Smooth muscle cell (in vitro differentiated cells): ENCODE measurements around the gene ROR1. TPM values are rescaled to one million over a fixed set of nuclear protein-coding genes. Genes with fewer than 3 reads are reported as not detected.

Source experiments
- DNase-seq: peaks from one replicate; lab custom pipeline; 2025; ENCODE audit not compliant: unreplicated experiment; lab: John Stamatoyannopoulos, UW
- H2AFZ ChIP-seq: fragments of 200-600 bp; sonication (generic); 2 replicates; pipeline ENCODE4 v1.6.0; 2016; ENCODE audit warnings: antibody characterized with exemption, low read depth, mild to moderate bottlenecking
- H3F3A ChIP-seq: fragments of 200-600 bp; sonication (generic); 2 replicates; pipeline ENCODE4 v1.6.0; 2017; ENCODE audit warnings: antibody characterized with exemption, low read depth
- H3K27ac ChIP-seq: fragments of 200-600 bp; sonication (generic); 2 replicates; pipeline ENCODE4 v1.5.1; 2016; ENCODE audit warnings: low read depth, mild to moderate bottlenecking
- H3K27me3 ChIP-seq: fragments of 200-600 bp; sonication (generic); 2 replicates; pipeline ENCODE4 v1.6.1; 2016; ENCODE audit warnings: low read depth, mild to moderate bottlenecking
- H3K36me3 ChIP-seq: fragments of 200-600 bp; sonication (generic); 2 replicates; pipeline ENCODE4 v1.5.1; 2016; ENCODE audit warnings: low read depth
- H3K4me1 ChIP-seq: fragments of 200-600 bp; sonication (generic); 2 replicates; pipeline ENCODE4 v1.5.1; 2016; ENCODE audit warnings: low read depth
- H3K4me2 ChIP-seq: fragments of 200-600 bp; sonication (generic); 2 replicates; pipeline ENCODE4 v1.6.0; 2016; ENCODE audit warnings: mild to moderate bottlenecking
- H3K4me3 ChIP-seq: fragments of 200-600 bp; sonication (generic); 2 replicates; pipeline ENCODE4 v1.5.1; 2016; ENCODE audit warnings: mild to moderate bottlenecking
- H3K79me2 ChIP-seq: fragments of 200-600 bp; sonication (generic); 2 replicates; pipeline ENCODE4 v1.6.0; 2016; ENCODE audit warnings: low read depth, mild to moderate bottlenecking
- H3K9ac ChIP-seq: fragments of 200-600 bp; sonication (generic); 2 replicates; pipeline ENCODE4 v1.6.0; 2016; ENCODE audit warnings: low read depth
- H3K9me3 ChIP-seq: fragments of 200-600 bp; sonication (generic); replicated peaks from 2 replicates; pipeline ENCODE4 v1.5.1; 2016; ENCODE audit warnings: low read depth
- H4K20me1 ChIP-seq: fragments of 200-600 bp; sonication (generic); 2 replicates; pipeline ENCODE4 v1.6.0; 2016; ENCODE audit warnings: low read depth
- CTCF ChIP-seq: fragments of 200-600 bp; sonication (generic); IDR thresholded peaks from 2 replicates; pipeline ENCODE4 v1.5.1; 2017; ENCODE audit warnings: borderline replicate concordance, mild to moderate bottlenecking, antibody characterized with exemption; ENCODE audit not compliant: insufficient read depth, poor library complexity, severe bottlenecking
- WGBS: methylation state at CpG from one replicate; pipeline ENCODE4 v1.1.7; 2016; ENCODE audit warnings: low lambda C conversion rate; 5-methylcytosine and 5-hydroxymethylcytosine counted together
- polyA plus RNA-seq: library from polyadenylated mRNA; unstranded; fragments of >200 nt; fragmentation: Nextera tagmentation; extraction: Ambion mirVana; gene quantifications from 2 replicates; pipeline ENCODE4 v1.2.1, GENCODE V29; 2016
- total RNA-seq: library from RNA; depleted of rRNA; stranded (reverse); fragments of >200 nt; gene quantifications from 2 replicates; pipeline ENCODE4 v1.2.3, GENCODE V29; 2014

Gene ROR1
- total and polyA plus RNA-seq, 2 experiments from 2014 or later, result 3.3 to 7.2 TPM

GRCh38 chr1:63748046-63748580 lies 25.7 kb upstream of the ROR1 start:
- Histone ChIP-seq H2AFZ (no peak overlapping the region), H3K79me2 (no peaks in the 10 kb centered on the region), H3K9me3 (no peaks in the 10 kb centered on the region), H3K27ac (no peak overlapping the region), H4K20me1 (no peaks in the 10 kb centered on the region), H3K27me3 (no peaks in the 10 kb centered on the region), H3K4me2 (no peak overlapping the region), H3F3A (no peaks in the 10 kb centered on the region), H3K4me1 (peaks cover 9% of the 10 kb centered on the region), H3K4me3 (no peak overlapping the region), H3K36me3 (no peaks in the 10 kb centered on the region), H3K9ac (no peak overlapping the region)
- no peak for DNase-seq
- TF ChIP-seq CTCF, result no peak
- WGBS, result 94% methylated on average over 4 of the region's 4 CpGs

DNA sequence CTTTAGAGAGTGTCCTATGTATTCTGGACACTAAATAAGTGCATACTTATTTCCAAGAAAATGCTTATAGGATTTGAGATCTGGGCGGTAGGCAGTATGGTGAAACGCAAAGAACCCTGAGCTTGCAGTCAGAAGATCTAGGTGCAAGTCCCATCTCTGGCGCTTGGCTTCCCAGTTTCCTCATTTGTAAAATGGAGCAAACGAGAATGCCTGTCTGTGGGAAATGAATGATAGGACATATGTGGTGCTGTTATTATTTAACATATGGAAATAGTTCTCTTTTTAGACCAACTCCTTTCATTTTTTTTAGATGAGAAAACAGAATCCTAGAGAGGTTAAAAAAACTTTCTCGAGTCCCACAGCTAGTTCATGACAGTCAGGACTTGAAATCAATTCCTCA lies 25.2 kb upstream of the ROR1 start:
- Histone ChIP-seq H3K79me2 (no peaks in the 10 kb centered on the region), H3F3A (no peaks in the 10 kb centered on the region), H3K4me2 (no peak overlapping the region), H2AFZ (no peak overlapping the region), H3K36me3 (no peaks in the 10 kb centered on the region), H3K9ac (no peak overlapping the region), H3K4me1 (peaks cover 9% of the 10 kb centered on the region), H3K9me3 (no peaks in the 10 kb centered on the region), H3K4me3 (no peak overlapping the region), H3K27ac (no peak overlapping the region), H4K20me1 (no peaks in the 10 kb centered on the region), H3K27me3 (no peaks in the 10 kb centered on the region)
- DNase-seq, result no peak
- TF ChIP-seq CTCF, result no peak
- 96% methylated on average over 5 of the region's 5 CpGs for WGBS

- no peak overlapping the region for H3K9ac ChIP-seq
- no peaks in the 10 kb centered on the region for H3K27me3 ChIP-seq
- no peak for DNase-seq
- no peak for TF ChIP-seq CTCF
- H3K4me2 ChIP-seq, result no peak overlapping the region
- H3K27ac ChIP-seq, result no peak overlapping the region
- no peaks in the 10 kb centered on the region for H3K9me3 ChIP-seq
- H4K20me1 ChIP-seq, result no peaks in the 10 kb centered on the region
- H3K79me2 ChIP-seq, result no peaks in the 10 kb centered on the region
- 88% methylated on average over 3 of the region's 3 CpGs for WGBS
- H3K4me1 ChIP-seq, result peaks cover 9% of the 10 kb centered on the region
- H2AFZ ChIP-seq, result no peak overlapping the region
- no peaks in the 10 kb centered on the region for H3F3A ChIP-seq
- no peak overlapping the region for H3K4me3 ChIP-seq
- H3K36me3 ChIP-seq, result no peaks in the 10 kb centered on the region
Measured at GRCh38 chr1:63750721-63751120, 23.1 kb upstream of the ROR1 start.

DNA sequence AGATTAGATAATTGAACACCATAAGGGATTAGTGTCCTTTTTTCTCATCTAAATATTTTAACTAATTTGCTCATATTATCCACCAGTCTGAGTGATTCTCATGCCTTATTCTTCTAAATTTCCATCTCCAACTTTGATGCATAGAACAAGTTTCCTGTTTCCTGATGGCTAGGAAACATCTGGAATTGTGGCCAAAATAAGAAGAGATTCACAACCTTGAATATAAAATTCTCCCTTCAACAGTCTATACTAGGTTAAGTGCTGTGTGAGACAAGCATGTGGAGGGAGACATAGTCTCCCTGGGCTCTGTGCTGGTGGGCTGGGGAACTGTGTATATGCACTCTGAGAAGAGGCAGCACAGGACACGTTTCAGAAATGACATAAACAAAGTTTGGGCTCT lies 21.6 kb upstream of the ROR1 start:
- Histone ChIP-seq H3K79me2 (no peaks in the 10 kb centered on the region), H3K27me3 (no peaks in the 10 kb centered on the region), H3K4me2 (no peak overlapping the region), H3K9ac (no peak overlapping the region), H3K4me3 (no peak overlapping the region), H3K27ac (no peak overlapping the region), H3K4me1 (no peaks in the 10 kb centered on the region), H3K36me3 (no peaks in the 10 kb centered on the region), H3K9me3 (no peaks in the 10 kb centered on the region), H4K20me1 (no peaks in the 10 kb centered on the region), H2AFZ (no peak overlapping the region), H3F3A (no peaks in the 10 kb centered on the region)
- 79% methylated on average over 1 of the region's 1 CpG for WGBS
- TF ChIP-seq CTCF, result no peak
- DNase-seq, result no peak
